Measurements from ENCODE around the gene SHOC2. TPM values are rescaled to one million over a fixed set of nuclear protein-coding genes. Genes with fewer than 3 reads are reported as not detected.

SHOC2 gene
- total and polyA plus RNA-seq, 2 experiments from 2014 or later, result 64.6 to 67.7 TPM

DNA sequence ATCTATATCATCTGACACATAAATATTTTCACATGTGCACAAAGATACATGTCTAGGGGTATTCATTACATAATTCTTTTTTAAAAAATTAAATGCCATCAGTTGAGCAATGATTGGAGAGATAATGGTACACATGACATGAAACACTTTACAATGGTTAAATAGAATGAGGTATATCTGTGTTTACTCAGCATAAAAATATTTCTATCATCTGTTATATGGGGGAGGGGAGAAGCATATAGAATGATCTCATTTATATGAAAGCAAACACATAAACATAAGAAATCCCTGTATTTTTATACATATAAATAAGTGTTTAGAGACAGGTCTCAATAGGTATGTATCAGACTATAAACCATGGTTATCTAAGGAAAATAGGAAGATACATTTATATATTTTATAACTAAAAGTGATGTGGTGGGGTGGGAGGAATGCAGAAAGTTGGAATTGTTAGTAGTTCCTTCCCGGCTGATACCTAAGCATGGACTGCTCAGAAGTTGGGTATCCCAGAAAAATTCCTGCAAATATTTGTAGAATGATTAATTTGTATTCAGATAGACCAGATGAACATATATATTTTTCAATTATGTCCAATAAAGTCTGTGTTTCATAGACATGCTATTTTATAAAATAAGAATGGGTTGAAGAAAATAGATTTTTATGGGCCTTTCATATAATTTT lies 75.1 kb downstream of the SHOC2 start:
- 82 to 100% methylated on average over 1 of the region's 1 CpG for WGBS, 2 experiments (ENCODE audit: low coverage in 1 of 2, low lambda C conversion rate in 2 of 2, missing lambda C conversion rate in 2 of 2)

GRCh38 chr10:110995301-110995700 lies 75.9 kb downstream of the SHOC2 start:
- WGBS, 2 experiments (ENCODE audit: low coverage in 1 of 2, low lambda C conversion rate in 2 of 2, missing lambda C conversion rate in 2 of 2), result 68 to 73% methylated on average over 2 of the region's 2 CpGs
- Histone ChIP-seq H3F3A (ENCODE audit: insufficient read depth) (peaks cover 19% of the 10 kb centered on the region), H3K9me2 (ENCODE audit: insufficient read depth) (no peaks in the 10 kb centered on the region), H3K27me3 (replicated peaks; ENCODE audit: insufficient read depth) (no peaks in the 10 kb centered on the region), H3K27ac (no peak overlapping the region), H3K4me1 (ENCODE audit: insufficient read depth) (peaks cover 36% of the 10 kb centered on the region), H2AFZ (no peak overlapping the region), H3K79me2 (ENCODE audit: insufficient read depth) (peaks cover 92% of the 10 kb centered on the region), H3K9ac (no peak overlapping the region), H3K36me3 (ENCODE audit: low read depth) (peaks cover under 1% of the 10 kb centered on the region; the same call in 1 of the 2 replicates), H3K4me3 (no peak overlapping the region), H4K20me1 (ENCODE audit: insufficient read depth) (no peaks in the 10 kb centered on the region), H3K9me3 (ENCODE audit: low read depth) (no peaks in the 10 kb centered on the region), H3K4me2 (ENCODE audit: unreplicated experiment) (no peak overlapping the region)
- TF ChIP-seq EZH2 (IDR thresholded peaks at IDR 0.05; ENCODE audit: insufficient read depth, poor library complexity, severe bottlenecking), result no peak
- TF ChIP-seq EZH2phosphoT487 (IDR thresholded peaks at IDR 0.05; ENCODE audit: insufficient read depth, low read depth), result no peak
- in situ Hi-C loops (cut with MboI), result no loop called here
- no peak for DNase-seq

More for the DNA sequence above, 75.1 kb downstream of the SHOC2 start:
- peaks cover 21% of the 10 kb centered on the region for H3F3A ChIP-seq (ENCODE audit: insufficient read depth)
- no peak overlapping the region for H3K4me3 ChIP-seq
- peaks cover 38% of the 10 kb centered on the region for H3K4me1 ChIP-seq (ENCODE audit: insufficient read depth)
- no peak overlapping the region for H3K27ac ChIP-seq
- H3K27me3 ChIP-seq (replicated peaks; ENCODE audit: insufficient read depth), result no peaks in the 10 kb centered on the region
- no peak overlapping the region for H2AFZ ChIP-seq
- no peak for TF ChIP-seq EZH2 (IDR thresholded peaks at IDR 0.05; ENCODE audit: insufficient read depth, poor library complexity, severe bottlenecking)
- TF ChIP-seq EZH2phosphoT487 (IDR thresholded peaks at IDR 0.05; ENCODE audit: insufficient read depth, low read depth), result no peak
- in situ Hi-C loops (cut with MboI), result no loop called here
- H3K4me2 ChIP-seq (ENCODE audit: unreplicated experiment), result no peak overlapping the region
- H4K20me1 ChIP-seq (ENCODE audit: insufficient read depth), result no peaks in the 10 kb centered on the region
- no peak for DNase-seq
- H3K9ac ChIP-seq, result no peak overlapping the region
- peaks cover 94% of the 10 kb centered on the region for H3K79me2 ChIP-seq (ENCODE audit: insufficient read depth)
- H3K36me3 ChIP-seq (ENCODE audit: low read depth), result no peaks in the 10 kb centered on the region
- H3K9me2 ChIP-seq (ENCODE audit: insufficient read depth), result no peaks in the 10 kb centered on the region
- no peaks in the 10 kb centered on the region for H3K9me3 ChIP-seq (ENCODE audit: low read depth)

- H3K4me1 ChIP-seq (ENCODE audit: insufficient read depth), result peaks cover 36% of the 10 kb centered on the region
- in situ Hi-C loops (cut with MboI), result no loop called here
- H3K4me3 ChIP-seq, result no peak overlapping the region
- no peaks in the 10 kb centered on the region for H3K27me3 ChIP-seq (replicated peaks; ENCODE audit: insufficient read depth)
- WGBS, 2 experiments (ENCODE audit: low coverage in 1 of 2, low lambda C conversion rate in 2 of 2, missing lambda C conversion rate in 2 of 2), result 91 to 94% methylated on average over 6 of the region's 6 CpGs
- H3F3A ChIP-seq (ENCODE audit: insufficient read depth), result peaks cover 19% of the 10 kb centered on the region
- H3K9ac ChIP-seq, result no peak overlapping the region
- H3K9me3 ChIP-seq (ENCODE audit: low read depth), result no peaks in the 10 kb centered on the region
- H3K27ac ChIP-seq, result no peak overlapping the region
- no peaks in the 10 kb centered on the region for H3K9me2 ChIP-seq (ENCODE audit: insufficient read depth)
- TF ChIP-seq EZH2 (IDR thresholded peaks at IDR 0.05; ENCODE audit: insufficient read depth, poor library complexity, severe bottlenecking), result no peak
- no peak for TF ChIP-seq EZH2phosphoT487 (IDR thresholded peaks at IDR 0.05; ENCODE audit: insufficient read depth, low read depth)
- H3K79me2 ChIP-seq (ENCODE audit: insufficient read depth), result peaks cover 87% of the 10 kb centered on the region
- H4K20me1 ChIP-seq (ENCODE audit: insufficient read depth), result no peaks in the 10 kb centered on the region
- H3K4me2 ChIP-seq (ENCODE audit: unreplicated experiment), result no peak overlapping the region
- no peak for DNase-seq
- H3K36me3 ChIP-seq (ENCODE audit: low read depth), result peaks cover 7% of the 10 kb centered on the region
- no peak overlapping the region for H2AFZ ChIP-seq
Measured at GRCh38 chr10:110996256-110996655, 76.9 kb downstream of the SHOC2 start.

GRCh38 chr10:111004016-111004415 lies 84.6 kb downstream of the SHOC2 start:
- Histone ChIP-seq H3K9me2 (ENCODE audit: insufficient read depth) (no peaks in the 10 kb centered on the region), H3K4me2 (ENCODE audit: unreplicated experiment) (no peak overlapping the region), H3K4me1 (ENCODE audit: insufficient read depth) (no peaks in the 10 kb centered on the region), H3K27me3 (replicated peaks; ENCODE audit: insufficient read depth) (no peaks in the 10 kb centered on the region), H3K79me2 (ENCODE audit: insufficient read depth) (peaks cover 64% of the 10 kb centered on the region), H3K27ac (no peak overlapping the region), H2AFZ (no peak overlapping the region), H3F3A (ENCODE audit: insufficient read depth) (no peaks in the 10 kb centered on the region), H4K20me1 (ENCODE audit: insufficient read depth) (no peaks in the 10 kb centered on the region), H3K9ac (no peak overlapping the region), H3K36me3 (ENCODE audit: low read depth) (peaks cover 51% of the 10 kb centered on the region), H3K4me3 (no peak overlapping the region), H3K9me3 (ENCODE audit: low read depth) (no peaks in the 10 kb centered on the region)
- TF ChIP-seq EZH2phosphoT487 (IDR thresholded peaks at IDR 0.05; ENCODE audit: insufficient read depth, low read depth) (no peak), EZH2 (IDR thresholded peaks at IDR 0.05; ENCODE audit: insufficient read depth, poor library complexity, severe bottlenecking) (no peak)
- in situ Hi-C loops (cut with MboI), result no loop called here
- DNase-seq, result peak; percentile 16
- WGBS, 2 experiments (ENCODE audit: low coverage in 1 of 2, low lambda C conversion rate in 2 of 2, missing lambda C conversion rate in 2 of 2), result 93 to 100% methylated on average over 1 of the region's 1 CpG

All from GM23248 (cell line).